ENCODE data around the gene B4GAT1.

B4GAT1 gene

GRCh38 chr11:66371627-66372415, 24.4 kb upstream of the B4GAT1 start, which contains the start of gene SLC29A2:
SLC29A2 (minus strand) TSS chr11:66371760; CDS start chr11:66371591, 169 bp downstream.
- Histone ChIP-seq H3K79me2 (ENCODE audit: low read length) (no peaks in the 10 kb centered on the region), H3K27me3 (ENCODE audit: low read depth, low read length) (no peaks in the 10 kb centered on the region), H3K36me3 (replicated peaks; ENCODE audit: low read depth, low read length) (no peaks in the 10 kb centered on the region), H3K27ac (ENCODE audit: low read length) (peak within 1 kb of the TSS; percentile 54), H3K4me3 (ENCODE audit: low read length) (peak within 1 kb of the TSS; percentile 78), H3K9me3 (ENCODE audit: insufficient read depth, low read length) (no peaks in the 10 kb centered on the region), H4K20me1 (ENCODE audit: insufficient read depth, low read length) (no peaks in the 10 kb centered on the region), H2AFZ (ENCODE audit: low read depth, low read length) (peak within 1 kb of the TSS; percentile 82), H3K4me1 (ENCODE audit: low read length) (peaks cover 12% of the 10 kb centered on the region), H3K4me2 (ENCODE audit: low read length) (peak within 1 kb of the TSS; percentile 91), H3K9ac (ENCODE audit: low read length) (peak within 1 kb of the TSS; percentile 64)
- TF ChIP-seq CTCF (IDR thresholded peaks at IDR 0.05; ENCODE audit: low read depth, low read length) = no peak
- TF ChIP-seq EZH2phosphoT487 (IDR thresholded peaks at IDR 0.05; ENCODE audit: low read depth) = no peak

GRCh38 chr11:66369073-66369894, 21.9 kb upstream of the B4GAT1 start:
- Histone ChIP-seq H3K27me3 (ENCODE audit: low read depth, low read length) (no peaks in the 10 kb centered on the region), H4K20me1 (ENCODE audit: insufficient read depth, low read length) (no peaks in the 10 kb centered on the region), H3K4me2 (ENCODE audit: low read length) (no peak overlapping the region), H3K4me1 (ENCODE audit: low read length) (peaks cover 12% of the 10 kb centered on the region), H3K79me2 (ENCODE audit: low read length) (no peaks in the 10 kb centered on the region), H3K4me3 (ENCODE audit: low read length) (no peak overlapping the region), H3K27ac (ENCODE audit: low read length) (no peak overlapping the region), H3K36me3 (replicated peaks; ENCODE audit: low read depth, low read length) (no peaks in the 10 kb centered on the region), H2AFZ (ENCODE audit: low read depth, low read length) (no peak overlapping the region), H3K9me3 (ENCODE audit: insufficient read depth, low read length) (no peaks in the 10 kb centered on the region), H3K9ac (ENCODE audit: low read length) (no peak overlapping the region)
- TF ChIP-seq CTCF (IDR thresholded peaks at IDR 0.05; ENCODE audit: low read depth, low read length) = no peak

- TF ChIP-seq EZH2phosphoT487 (IDR thresholded peaks at IDR 0.05; ENCODE audit: low read depth) (no peak), CTCF (IDR thresholded peaks at IDR 0.05; ENCODE audit: low read depth, low read length) (no peak)
- H3K27me3 ChIP-seq (ENCODE audit: low read depth, low read length) = no peaks in the 10 kb centered on the region
- no peaks in the 10 kb centered on the region for H4K20me1 ChIP-seq (ENCODE audit: insufficient read depth, low read length)
- H2AFZ ChIP-seq (ENCODE audit: low read depth, low read length) = no peak overlapping the region
- H3K9ac ChIP-seq (ENCODE audit: low read length) = no peak overlapping the region
- H3K4me3 ChIP-seq (ENCODE audit: low read length) = no peak overlapping the region
- H3K4me2 ChIP-seq (ENCODE audit: low read length) = no peak overlapping the region
- H3K79me2 ChIP-seq (ENCODE audit: low read length) = no peaks in the 10 kb centered on the region
- peaks cover 11% of the 10 kb centered on the region for H3K4me1 ChIP-seq (ENCODE audit: low read length)
- H3K36me3 ChIP-seq (replicated peaks; ENCODE audit: low read depth, low read length) = no peaks in the 10 kb centered on the region
- H3K27ac ChIP-seq (ENCODE audit: low read length) = no peak overlapping the region
- H3K9me3 ChIP-seq (ENCODE audit: insufficient read depth, low read length) = no peaks in the 10 kb centered on the region
Observed at GRCh38 chr11:66368484-66368883, 21.1 kb upstream of the B4GAT1 start.

All from OCI-LY3 (cell line).